Measurements from ENCODE around the gene ABCA3. TPM values are rescaled to one million over a fixed set of nuclear protein-coding genes. Genes with fewer than 3 reads are reported as not detected.

The ABCA3 gene
- total RNA-seq, 2 experiments from 2014 or later: 2.9 to 3.6 TPM

DNA sequence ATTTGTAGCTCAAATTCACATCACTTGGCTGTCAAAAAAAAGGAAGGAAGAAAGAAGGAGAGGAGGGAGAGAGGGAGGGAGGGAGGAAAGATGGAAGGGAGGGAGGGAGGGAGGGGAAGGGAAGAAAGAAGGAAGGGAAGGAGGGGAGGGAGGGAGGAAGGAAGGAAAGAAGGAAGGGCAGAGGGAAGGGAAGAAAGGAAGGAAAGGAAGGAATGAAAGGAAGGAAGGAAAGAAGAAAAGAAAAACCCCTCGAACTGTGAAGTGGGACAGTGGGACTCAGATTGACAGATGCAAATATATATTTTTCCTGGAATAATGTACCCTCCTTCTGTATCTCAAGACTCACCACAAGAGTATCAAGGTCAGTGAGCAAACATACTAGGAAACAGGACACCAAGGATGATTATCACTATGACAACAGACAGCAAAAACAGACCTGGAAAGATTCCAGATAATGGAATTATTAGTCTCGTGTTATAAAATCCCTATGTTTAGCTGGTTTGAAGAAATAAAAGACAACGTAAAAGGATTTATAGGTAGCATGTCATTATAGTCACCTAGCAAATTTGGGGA is 24.2 kb upstream of the ABCA3 start:
- H3K36me3 Mint-ChIP-seq (ENCODE audit: low read depth): no peaks in the 10 kb centered on the region

DNA sequence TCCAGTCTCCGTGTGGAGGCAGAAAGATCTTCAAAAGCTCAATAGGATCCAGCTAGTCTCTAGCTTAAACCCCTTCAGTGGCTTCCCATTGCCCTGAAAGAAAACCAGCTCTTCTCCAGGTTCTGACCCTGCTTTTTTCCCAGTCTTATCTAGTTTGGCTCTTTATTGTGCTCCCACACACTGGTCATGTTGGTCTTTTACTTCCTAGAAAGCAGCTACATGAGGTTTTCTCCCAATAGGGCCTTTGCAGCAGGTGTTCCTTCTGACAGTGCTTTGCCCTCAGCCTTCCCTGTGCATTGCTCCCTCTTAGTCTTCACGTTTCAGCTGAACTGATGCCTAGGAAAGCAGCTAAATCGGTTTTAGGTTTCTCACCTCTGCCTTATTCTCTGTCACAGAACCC is 21.7 kb upstream of the ABCA3 start:
- Mint-ChIP-seq H3K4me1 (ENCODE audit: low read depth) (no peaks in the 10 kb centered on the region), H3K27ac (no peak overlapping the region), H3K27me3 (peaks cover 34% of the 10 kb centered on the region), H3K4me3 (no peak overlapping the region), H3K9me3 (no peaks in the 10 kb centered on the region), H3K36me3 (ENCODE audit: low read depth) (no peaks in the 10 kb centered on the region)
- TF ChIP-seq, protein P1, sequence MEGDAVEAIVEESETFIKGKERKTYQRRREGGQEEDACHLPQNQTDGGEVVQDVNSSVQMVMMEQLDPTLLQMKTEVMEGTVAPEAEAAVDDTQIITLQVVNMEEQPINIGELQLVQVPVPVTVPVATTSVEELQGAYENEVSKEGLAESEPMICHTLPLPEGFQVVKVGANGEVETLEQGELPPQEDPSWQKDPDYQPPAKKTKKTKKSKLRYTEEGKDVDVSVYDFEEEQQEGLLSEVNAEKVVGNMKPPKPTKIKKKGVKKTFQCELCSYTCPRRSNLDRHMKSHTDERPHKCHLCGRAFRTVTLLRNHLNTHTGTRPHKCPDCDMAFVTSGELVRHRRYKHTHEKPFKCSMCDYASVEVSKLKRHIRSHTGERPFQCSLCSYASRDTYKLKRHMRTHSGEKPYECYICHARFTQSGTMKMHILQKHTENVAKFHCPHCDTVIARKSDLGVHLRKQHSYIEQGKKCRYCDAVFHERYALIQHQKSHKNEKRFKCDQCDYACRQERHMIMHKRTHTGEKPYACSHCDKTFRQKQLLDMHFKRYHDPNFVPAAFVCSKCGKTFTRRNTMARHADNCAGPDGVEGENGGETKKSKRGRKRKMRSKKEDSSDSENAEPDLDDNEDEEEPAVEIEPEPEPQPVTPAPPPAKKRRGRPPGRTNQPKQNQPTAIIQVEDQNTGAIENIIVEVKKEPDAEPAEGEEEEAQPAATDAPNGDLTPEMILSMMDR (IDR thresholded peaks at IDR 0.05): no peak
- POLR2A ChIA-PET: no interaction called here
- ATAC-seq (no peak), DNase-seq (no peak)
- CTCF ChIA-PET: interaction anchor here (1.3 kb wide), 1 partner anchor 34 kb away, joined by 4 read pairs; no protein-coding TSS in a partner anchor
- intact Hi-C loops (cut with micrococcal nuclease): no loop called here

More for the DNA sequence above, 24.2 kb upstream of the ABCA3 start:
- DNase-seq: no peak
- CTCF ChIA-PET: no interaction called here
- H3K9me3 Mint-ChIP-seq: no peaks in the 10 kb centered on the region
- ATAC-seq: no peak
- POLR2A ChIA-PET: no interaction called here
- no peaks in the 10 kb centered on the region for H3K4me1 Mint-ChIP-seq (ENCODE audit: low read depth)
- H3K27ac Mint-ChIP-seq: no peak overlapping the region
- H3K27me3 Mint-ChIP-seq: peaks cover 20% of the 10 kb centered on the region
- H3K4me3 Mint-ChIP-seq: no peak overlapping the region
- TF ChIP-seq, protein P1 (IDR thresholded peaks at IDR 0.05): no peak
- intact Hi-C loops (cut with micrococcal nuclease): no loop called here

DNA sequence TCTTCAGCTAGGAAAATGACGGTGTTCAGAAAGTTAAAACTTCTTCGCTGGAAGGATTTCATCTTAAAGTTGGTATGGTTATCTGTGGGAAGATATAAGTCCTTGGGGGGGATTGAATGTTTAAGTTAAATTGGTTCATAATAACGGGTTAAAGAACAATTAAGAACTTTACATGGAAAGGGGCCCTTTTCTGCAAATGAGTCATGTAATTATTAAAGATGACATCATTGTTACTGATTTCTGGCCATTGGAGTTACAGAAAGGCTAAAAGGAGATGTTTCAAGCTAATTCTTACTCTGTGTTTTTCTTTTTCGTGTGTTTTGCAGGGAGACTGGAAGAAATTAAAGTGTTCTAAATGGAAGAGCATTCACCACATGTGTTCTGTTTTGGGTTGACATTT is 20.6 kb upstream of the ABCA3 start:
- Mint-ChIP-seq H3K4me1 (ENCODE audit: low read depth) (no peaks in the 10 kb centered on the region), H3K36me3 (ENCODE audit: low read depth) (no peaks in the 10 kb centered on the region), H3K9me3 (no peaks in the 10 kb centered on the region), H3K27ac (no peak overlapping the region), H3K4me3 (no peak overlapping the region), H3K27me3 (peaks cover 34% of the 10 kb centered on the region)
- POLR2A ChIA-PET: no interaction called here
- CTCF ChIA-PET: interaction anchor here (0.7 to 1.3 kb wide), 3 partner anchors 10 to 35 kb away, joined by 3 to 4 read pairs (median 3); partner anchors contain the start of gene ABCA3
- TF ChIP-seq, protein P1 (IDR thresholded peaks at IDR 0.05): no peak
- intact Hi-C loops (cut with micrococcal nuclease): no loop called here
- ATAC-seq (no peak), DNase-seq (no peak)

DNA sequence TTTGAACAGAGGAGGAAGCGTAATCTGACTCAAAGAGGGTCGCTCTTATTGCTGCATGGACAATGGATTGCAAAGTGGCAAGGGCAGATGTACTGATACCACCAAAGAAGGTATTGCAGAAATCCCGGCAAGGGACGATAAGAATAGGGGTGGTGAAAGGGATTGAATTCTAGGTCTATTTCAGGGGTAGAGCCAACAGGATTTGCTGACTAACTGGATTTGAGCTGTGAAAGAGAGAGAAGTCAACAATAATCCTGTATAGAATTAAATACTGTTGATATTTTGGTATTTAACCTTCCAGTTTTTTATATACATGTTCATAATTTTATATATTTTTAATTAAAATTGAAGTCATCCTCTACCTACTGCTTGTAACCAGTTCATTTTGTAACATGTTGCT is 19.4 kb upstream of the ABCA3 start:
- POLR2A ChIA-PET: no interaction called here
- peaks cover 30% of the 10 kb centered on the region for H3K27me3 Mint-ChIP-seq
- H3K4me3 Mint-ChIP-seq: no peak overlapping the region
- no peaks in the 10 kb centered on the region for H3K36me3 Mint-ChIP-seq (ENCODE audit: low read depth)
- TF ChIP-seq, protein P1 (IDR thresholded peaks at IDR 0.05): no peak
- no peak for ATAC-seq
- H3K4me1 Mint-ChIP-seq (ENCODE audit: low read depth): no peaks in the 10 kb centered on the region
- intact Hi-C loops (cut with micrococcal nuclease): no loop called here
- H3K27ac Mint-ChIP-seq: no peak overlapping the region
- CTCF ChIA-PET: interaction anchor here (1.2 kb wide), 1 partner anchor 9 kb away, joined by 3 read pairs; no protein-coding TSS in a partner anchor
- no peak for DNase-seq
- H3K9me3 Mint-ChIP-seq: no peaks in the 10 kb centered on the region

DNA sequence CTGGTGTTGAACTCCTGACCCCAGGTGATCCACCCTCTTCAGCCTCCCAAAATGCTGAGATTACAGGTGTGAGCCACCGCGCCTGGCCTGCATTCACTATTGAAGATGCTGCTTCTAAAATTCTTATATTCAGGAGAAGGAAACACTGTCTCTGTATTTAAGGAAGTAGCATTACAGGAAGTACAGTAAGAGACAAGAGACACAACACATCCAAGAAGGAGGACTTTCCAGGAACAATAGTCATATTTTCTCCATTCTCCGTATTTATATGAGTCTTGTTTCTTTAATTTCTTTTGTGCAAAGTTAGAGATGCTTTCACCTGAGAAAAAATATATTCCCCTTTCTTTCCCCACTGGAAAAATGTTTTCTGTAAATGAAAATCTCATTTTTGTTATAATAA is 18.3 kb upstream of the ABCA3 start:
- no peaks in the 10 kb centered on the region for H3K36me3 Mint-ChIP-seq (ENCODE audit: low read depth)
- peaks cover 30% of the 10 kb centered on the region for H3K27me3 Mint-ChIP-seq
- CTCF ChIA-PET: no interaction called here

More for the DNA sequence above, 18.3 kb upstream of the ABCA3 start:
- TF ChIP-seq, protein P1 (IDR thresholded peaks at IDR 0.05): no peak
- intact Hi-C loops (cut with micrococcal nuclease): no loop called here
- Mint-ChIP-seq H3K4me3 (no peak overlapping the region), H3K4me1 (ENCODE audit: low read depth) (no peaks in the 10 kb centered on the region), H3K9me3 (no peaks in the 10 kb centered on the region), H3K27ac (no peak overlapping the region)
- no peak for DNase-seq
- ATAC-seq: no peak
- POLR2A ChIA-PET: no interaction called here
